GM12875 (cell line): ENCODE data around the gene CMPK1.

Experiments
- H3K4me3 ChIP-seq: one replicate; pipeline ENCODE4 v1.5.1; 2011; ENCODE audit warnings: low read depth, low read length, control low read depth
- TF ChIP-seq, protein P1 (sequence below): IDR thresholded peaks from 2 replicates; pipeline ENCODE4 v1.5.1; 2011; ENCODE audit warnings: low read depth, mild to moderate bottlenecking, control low read depth, inconsistent platforms, low read length, moderate library complexity, borderline replicate concordance; ENCODE audit not compliant: insufficient read depth

CMPK1 gene

DNA sequence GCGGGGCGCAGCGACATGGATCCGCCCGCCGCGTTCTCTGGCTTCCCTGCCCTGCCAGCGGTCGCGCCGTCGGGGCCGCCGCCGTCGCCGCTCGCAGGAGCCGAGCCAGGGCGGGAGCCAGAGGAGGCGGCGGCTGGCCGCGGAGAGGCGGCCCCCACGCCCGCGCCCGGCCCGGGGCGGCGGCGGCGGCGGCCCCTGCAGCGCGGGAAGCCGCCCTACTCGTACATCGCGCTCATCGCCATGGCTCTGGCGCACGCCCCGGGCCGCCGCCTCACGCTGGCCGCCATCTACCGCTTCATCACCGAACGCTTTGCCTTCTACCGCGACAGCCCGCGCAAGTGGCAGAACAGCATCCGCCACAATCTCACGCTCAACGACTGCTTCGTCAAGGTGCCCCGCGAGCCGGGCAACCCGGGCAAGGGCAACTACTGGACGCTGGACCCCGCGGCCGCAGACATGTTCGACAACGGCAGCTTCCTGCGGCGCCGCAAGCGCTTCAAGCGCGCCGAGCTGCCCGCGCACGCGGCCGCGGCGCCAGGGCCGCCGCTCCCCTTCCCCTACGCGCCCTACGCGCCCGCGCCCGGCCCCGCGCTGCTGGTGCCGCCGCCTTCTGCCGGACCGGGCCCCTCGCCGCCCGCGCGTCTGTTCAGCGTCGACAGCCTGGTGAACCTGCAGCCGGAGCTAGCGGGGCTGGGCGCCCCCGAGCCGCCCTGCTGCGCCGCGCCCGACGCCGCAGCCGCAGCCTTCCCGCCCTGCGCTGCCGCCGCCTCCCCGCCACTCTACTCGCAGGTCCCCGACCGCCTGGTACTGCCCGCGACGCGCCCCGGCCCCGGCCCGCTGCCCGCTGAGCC lies 83.0 kb downstream of the CMPK1 start:
- no peak overlapping the region for H3K4me3 ChIP-seq
- TF ChIP-seq, protein P1, sequence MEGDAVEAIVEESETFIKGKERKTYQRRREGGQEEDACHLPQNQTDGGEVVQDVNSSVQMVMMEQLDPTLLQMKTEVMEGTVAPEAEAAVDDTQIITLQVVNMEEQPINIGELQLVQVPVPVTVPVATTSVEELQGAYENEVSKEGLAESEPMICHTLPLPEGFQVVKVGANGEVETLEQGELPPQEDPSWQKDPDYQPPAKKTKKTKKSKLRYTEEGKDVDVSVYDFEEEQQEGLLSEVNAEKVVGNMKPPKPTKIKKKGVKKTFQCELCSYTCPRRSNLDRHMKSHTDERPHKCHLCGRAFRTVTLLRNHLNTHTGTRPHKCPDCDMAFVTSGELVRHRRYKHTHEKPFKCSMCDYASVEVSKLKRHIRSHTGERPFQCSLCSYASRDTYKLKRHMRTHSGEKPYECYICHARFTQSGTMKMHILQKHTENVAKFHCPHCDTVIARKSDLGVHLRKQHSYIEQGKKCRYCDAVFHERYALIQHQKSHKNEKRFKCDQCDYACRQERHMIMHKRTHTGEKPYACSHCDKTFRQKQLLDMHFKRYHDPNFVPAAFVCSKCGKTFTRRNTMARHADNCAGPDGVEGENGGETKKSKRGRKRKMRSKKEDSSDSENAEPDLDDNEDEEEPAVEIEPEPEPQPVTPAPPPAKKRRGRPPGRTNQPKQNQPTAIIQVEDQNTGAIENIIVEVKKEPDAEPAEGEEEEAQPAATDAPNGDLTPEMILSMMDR: no peak

DNA sequence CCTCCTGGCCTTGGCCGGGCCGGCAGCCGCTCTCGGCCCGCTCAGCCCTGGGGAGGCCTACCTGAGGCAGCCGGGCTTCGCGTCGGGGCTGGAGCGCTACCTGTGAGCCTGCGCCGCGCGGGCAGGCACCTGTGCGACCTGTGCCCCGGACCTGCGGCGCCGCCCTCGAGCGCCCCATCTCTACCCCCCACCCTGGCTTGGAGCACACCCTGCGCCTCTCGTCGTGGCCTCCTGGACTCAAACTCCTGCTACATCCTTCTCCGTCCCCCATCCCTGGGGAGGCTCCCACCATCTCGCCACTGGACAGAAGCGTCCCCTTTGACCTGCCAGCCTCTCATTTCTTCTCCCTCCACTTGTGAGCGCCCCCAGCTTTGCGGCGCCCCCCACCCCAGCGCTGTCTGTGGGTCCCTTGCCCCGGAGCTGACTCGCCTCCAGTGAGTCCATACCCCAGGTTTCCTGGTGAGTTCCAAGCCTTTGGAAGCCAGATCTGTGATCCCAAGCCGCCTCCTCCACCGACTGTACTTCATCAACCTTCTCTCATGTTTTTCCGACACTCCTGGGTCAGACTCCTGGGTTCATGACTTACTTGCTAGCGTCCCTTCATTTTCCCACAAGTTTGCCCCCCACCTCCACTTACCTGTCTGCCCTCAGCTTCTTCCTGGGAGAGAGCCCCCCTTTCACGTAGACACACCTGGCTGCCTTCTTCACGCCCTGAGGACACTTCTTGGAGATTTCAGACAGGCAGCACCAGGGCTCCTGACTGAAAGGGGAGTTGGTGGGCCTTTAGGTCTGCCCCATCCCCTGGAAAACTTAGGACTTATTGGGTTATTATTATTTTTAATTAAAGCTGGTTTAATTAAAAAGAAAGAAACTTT lies 83.8 kb downstream of the CMPK1 start:
- H3K4me3 ChIP-seq: no peak overlapping the region
- TF ChIP-seq, protein P1: no peak

DNA sequence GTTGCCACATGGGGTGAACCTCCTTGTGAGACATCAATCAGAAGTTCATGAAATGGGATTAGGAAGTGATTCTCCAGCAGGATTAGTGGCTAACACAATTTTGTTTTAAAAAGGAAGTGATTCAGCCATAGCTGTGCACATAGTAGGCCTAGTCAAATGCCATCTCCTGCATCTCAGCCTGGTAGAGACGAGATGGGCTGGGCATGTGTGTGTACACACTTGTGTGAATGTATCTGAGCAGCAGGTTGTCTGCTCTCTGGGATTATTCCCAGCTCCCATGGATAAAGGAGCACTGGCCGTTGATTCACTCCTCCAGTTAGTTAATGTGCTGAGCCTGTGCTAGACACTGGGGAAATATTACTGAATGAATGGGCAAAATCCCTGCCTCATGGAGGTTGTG lies 84.5 kb downstream of the CMPK1 start:
- TF ChIP-seq, protein P1: no peak
- no peak overlapping the region for H3K4me3 ChIP-seq

DNA sequence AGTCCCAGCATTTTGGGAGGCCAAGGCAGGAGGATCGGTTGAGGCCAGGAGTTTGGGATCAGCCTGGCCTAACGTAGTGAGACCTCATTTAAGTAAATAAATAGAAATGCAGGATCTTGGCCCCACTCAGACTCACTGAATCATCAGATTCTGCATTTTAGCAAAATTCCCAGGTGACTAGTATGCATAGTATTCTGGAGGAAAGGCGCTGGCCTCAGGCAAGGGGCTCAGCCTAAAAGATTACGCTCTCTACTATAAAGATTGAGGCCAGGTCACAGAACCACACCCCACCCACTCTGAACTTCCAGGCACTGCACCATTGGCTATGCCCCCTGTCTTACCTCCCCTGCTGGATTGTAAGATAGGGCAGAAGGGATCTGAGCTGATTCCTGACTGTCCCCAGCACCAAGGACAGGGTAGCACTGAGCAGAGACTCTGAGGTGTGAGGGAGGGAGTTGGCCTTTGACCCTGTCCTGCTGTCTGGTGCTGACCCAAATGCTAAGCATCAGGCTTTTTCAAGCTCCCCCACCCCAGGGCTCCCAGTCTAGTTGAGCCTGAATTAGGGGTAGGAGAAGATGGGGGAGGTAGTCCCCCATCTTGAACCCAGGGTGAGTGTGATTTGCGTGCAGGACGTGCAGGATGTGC lies 85.2 kb downstream of the CMPK1 start:
- TF ChIP-seq, protein P1: no peak

DNA sequence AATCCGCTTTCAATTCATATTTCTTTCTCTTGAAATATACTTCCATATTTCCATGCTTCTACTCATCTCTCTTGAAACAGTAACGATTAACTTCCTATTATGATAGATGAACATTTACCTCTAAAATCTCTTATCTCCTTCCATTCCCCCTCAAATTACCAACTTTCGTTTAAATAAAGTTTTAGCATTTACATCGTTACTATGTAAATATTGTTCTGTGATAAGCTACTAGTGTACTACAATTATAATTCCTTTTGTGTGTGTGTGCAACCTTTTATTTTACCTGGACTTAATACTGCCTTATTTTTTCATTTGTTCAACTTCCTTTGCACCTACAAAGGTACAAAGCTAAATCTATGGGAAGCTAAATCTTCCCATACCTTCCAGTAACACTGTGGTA lies 87.0 kb downstream of the CMPK1 start:
- H3K4me3 ChIP-seq: no peak overlapping the region
- TF ChIP-seq, protein P1: no peak

More for the DNA sequence above, 85.2 kb downstream of the CMPK1 start:
- no peak overlapping the region for H3K4me3 ChIP-seq

DNA sequence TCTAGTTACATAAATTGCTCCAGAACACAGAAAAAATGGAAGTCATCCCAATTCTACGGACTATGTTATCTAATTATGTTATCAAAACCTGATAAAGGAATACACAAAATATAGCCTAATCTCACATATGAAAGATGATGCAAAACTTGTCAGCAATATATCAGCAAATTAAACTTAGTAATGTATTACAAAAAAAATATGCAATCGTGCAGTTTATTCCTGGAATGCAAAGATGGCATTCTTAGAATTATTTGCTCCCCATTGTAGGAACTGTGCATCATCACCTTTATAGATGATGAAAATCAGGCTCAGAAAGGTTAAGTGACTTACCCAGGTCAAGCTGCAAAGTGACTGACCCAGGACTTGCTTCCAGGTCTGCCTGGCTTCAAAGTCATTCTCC lies 90.3 kb downstream of the CMPK1 start:
- no peak overlapping the region for H3K4me3 ChIP-seq
- TF ChIP-seq, protein P1: no peak
